Fibroblast of mammary gland (primary cell): ENCODE results near the gene ERVH48-1.
"Not testable (repeated sequence)": the region's sequence is repeated elsewhere in the genome, so short reads cannot be mapped to it uniquely, and the experiment has no call there.

Experiments used
- DNase-seq: peaks from one replicate; pipeline ENCODE4 v3.0.0-alpha.2; 2010; ENCODE audit warnings: low read depth
- H3K4me3 ChIP-seq: 2 replicates; pipeline ENCODE4 v1.5.1; 2011; ENCODE audit warnings: low read depth, mild to moderate bottlenecking, low read length, moderate library complexity; ENCODE audit not compliant: control insufficient read depth
- CTCF ChIP-seq: conservative IDR thresholded peaks from 2 replicates; pipeline ENCODE4 v1.5.1; 2011; ENCODE audit warnings: low read depth, low read length, inconsistent platforms; ENCODE audit not compliant: control insufficient read depth, insufficient read depth

The ERVH48-1 gene

GRCh38 chr21:42878678-42878992 is 46.8 kb downstream of the ERVH48-1 start:
- no peak for DNase-seq
- H3K4me3 ChIP-seq: peak overlapping the region; percentile 91
- no peak for TF ChIP-seq CTCF

GRCh38 chr21:42875811-42876210 is 49.6 kb downstream of the ERVH48-1 start:
- not testable (repeated sequence) for DNase-seq, H3K4me3 ChIP-seq

GRCh38 chr21:42873096-42873495 is 52.3 kb downstream of the ERVH48-1 start:
- no peak for TF ChIP-seq CTCF
- H3K4me3 ChIP-seq: no peak overlapping the region
- no peak for DNase-seq

DNA sequence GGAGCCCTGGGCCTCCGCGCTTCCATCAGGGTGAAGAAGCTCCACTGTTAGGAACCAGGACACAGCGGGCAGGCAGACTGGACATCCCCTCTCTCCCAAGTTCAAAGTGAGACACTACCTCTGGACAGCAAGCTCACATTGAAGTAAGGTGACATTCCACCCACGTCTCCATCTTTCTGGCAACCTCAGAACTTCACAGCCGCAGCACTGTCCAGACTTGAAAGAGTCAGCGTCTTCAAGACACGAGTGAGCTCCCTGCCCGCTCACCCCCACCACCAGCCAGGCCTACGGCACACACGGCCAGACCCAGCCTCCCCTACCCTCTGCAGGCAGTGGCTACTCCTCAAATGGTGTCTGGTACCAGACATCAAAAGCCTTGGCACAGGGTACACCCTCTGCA is 57.2 kb downstream of the ERVH48-1 start:
- H3K4me3 ChIP-seq: no peak overlapping the region
- TF ChIP-seq CTCF: no peak
- no peak for DNase-seq
